Tibial nerve (tissue), 3 donors: Measurements from ENCODE around the gene ACVR1.

Source experiments
- CTCF ChIP-seq, 5 experiments: fragments of 200-600 bp in 3 of 5; fragments of 450-650 bp in 2 of 5; sonication (generic) in 3 of 5; IDR thresholded peaks; one replicate each; pipeline ENCODE4 v1.5.1; 2016 to 2019; ENCODE audit warnings: antibody characterized with exemption in 5 of 5, mild to moderate bottlenecking in 3 of 5, moderate library complexity in 2 of 5
- POLR2A ChIP-seq, 2 donors: fragments of 450-650 bp; IDR thresholded peaks; one replicate each; pipeline ENCODE4 v1.6.1; 2017; ENCODE audit warnings: antibody characterized with exemption in 2 of 2, mild to moderate bottlenecking in 2 of 2, moderate library complexity in 2 of 2

GRCh38 chr2:157803476-157803875, 72.7 kb downstream of the ACVR1 start:
- TF ChIP-seq CTCF (IDR thresholded peaks at IDR 0.05) (no peak), POLR2A (IDR thresholded peaks at IDR 0.05) (no peak)
